ENCODE measurements around the gene SMARCD3.
A peak's percentile ranks its signal among the peaks of the same experiment; 100 is the strongest.

Gene SMARCD3

GRCh38 chr7:151277631-151278030, 29.1 kb upstream of the SMARCD3 start:
- no peak overlapping the region for H3K4me3 ChIP-seq (ENCODE audit: control insufficient read depth, low read depth, low read length)
- no peak for DNase-seq (ENCODE audit: low read depth)
- no peak for TF ChIP-seq CTCF (conservative IDR thresholded peaks at IDR 0.05; ENCODE audit: control insufficient read depth, insufficient read depth, low read depth, low read length)

DNA sequence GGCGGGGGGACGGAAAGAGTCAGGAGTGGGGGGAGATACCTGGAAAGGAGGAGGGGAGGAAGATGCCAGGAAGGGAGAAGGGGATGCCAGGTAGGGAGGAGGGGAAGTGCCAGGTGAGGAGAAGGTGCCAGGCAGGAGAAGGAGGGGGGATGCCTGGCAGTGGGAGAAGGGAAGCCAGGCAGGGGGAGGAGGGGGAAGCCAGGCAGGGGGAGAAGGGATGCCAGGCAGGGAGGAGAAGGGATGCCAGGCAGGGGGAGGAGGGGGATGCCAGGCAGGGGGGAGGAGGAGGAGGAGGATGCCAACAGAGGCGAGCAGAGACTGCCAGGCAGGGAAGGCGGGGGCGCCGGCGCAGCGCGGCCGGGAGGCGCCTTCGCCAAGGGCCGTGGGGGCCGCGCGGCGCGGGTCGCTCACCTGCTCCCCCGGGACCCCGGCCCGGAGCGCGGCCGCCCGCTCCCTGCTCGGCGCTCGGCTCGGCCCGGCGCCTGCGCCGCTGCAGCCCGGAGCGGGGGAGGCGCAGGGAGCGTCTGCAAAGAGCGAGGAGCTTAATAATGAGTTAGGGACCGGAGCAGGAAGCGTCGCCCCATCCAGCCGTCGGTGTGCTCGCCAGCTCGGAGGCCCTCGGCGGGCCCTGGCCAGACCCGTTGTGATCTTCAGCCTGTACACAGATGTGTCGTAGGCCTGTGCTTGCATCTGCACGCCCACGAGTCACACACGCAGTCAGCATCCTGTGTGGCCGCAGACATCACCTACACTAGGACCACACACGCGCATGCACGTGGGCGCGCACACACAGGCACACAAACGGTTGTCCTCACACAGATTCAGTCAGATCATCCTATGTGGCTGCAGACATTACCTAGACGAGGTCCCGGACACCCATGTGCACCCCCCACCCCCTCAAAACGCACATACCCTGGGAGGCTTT, 28.4 kb upstream of the SMARCD3 start:
- peak; percentile 57 for DNase-seq (ENCODE audit: low read depth)
- H3K4me3 ChIP-seq (ENCODE audit: control insufficient read depth, low read depth, low read length): peak overlapping the region; percentile 29
- no peak for TF ChIP-seq CTCF (conservative IDR thresholded peaks at IDR 0.05; ENCODE audit: control insufficient read depth, insufficient read depth, low read depth, low read length)

- TF ChIP-seq CTCF (conservative IDR thresholded peaks at IDR 0.05; ENCODE audit: control insufficient read depth, insufficient read depth, low read depth, low read length): no peak
- no peak overlapping the region for H3K4me3 ChIP-seq (ENCODE audit: control insufficient read depth, low read depth, low read length)
- DNase-seq (ENCODE audit: low read depth): no peak
Observed at GRCh38 chr7:151275813-151276577, 27.5 kb upstream of the SMARCD3 start.

DNA sequence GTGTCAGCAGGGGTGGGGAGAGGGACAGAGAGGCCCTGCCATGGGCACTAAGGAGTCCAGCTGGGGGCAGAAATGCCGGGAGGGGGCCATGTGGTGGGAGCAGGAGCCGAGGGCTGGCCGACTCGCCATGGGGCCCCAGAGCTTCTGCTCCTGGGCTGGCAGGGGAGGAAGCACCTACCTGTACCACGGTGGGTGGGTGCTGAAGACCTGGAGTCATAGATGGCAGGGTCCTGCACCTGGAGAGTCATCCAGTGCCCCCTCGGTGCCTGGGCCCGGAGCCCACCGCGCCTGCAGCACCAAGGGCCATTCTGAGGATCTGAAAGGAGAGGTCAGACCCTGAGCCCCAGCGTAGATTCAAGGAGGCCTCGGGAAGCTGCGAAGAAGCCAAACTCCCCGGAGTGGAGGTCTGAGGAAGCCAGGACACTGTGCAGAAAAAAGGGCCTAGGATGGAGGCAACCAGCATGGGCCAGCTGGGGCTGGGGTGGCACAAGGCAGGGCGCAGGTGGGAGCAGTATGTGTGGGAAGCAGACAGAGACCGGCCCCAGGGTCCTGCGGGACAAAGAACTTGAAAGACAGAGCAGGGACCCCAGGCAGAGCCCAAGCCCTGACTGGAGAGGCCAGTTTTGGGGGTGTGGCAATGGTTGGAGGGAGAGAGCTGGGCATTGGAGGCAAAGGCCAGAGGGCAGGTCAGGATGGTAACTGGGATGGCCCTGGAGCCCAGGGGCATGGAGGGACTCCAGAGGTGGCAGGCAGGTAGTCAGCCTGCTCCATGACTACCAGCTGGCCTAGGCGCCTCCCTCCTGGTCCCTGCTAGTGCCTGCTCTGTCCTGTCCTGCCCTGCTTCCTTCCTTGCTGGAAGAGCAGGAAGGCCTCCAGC, 26.7 kb upstream of the SMARCD3 start:
- TF ChIP-seq CTCF (conservative IDR thresholded peaks at IDR 0.05; ENCODE audit: control insufficient read depth, insufficient read depth, low read depth, low read length): no peak
- DNase-seq (ENCODE audit: low read depth): no peak
- no peak overlapping the region for H3K4me3 ChIP-seq (ENCODE audit: control insufficient read depth, low read depth, low read length)

- TF ChIP-seq CTCF (conservative IDR thresholded peaks at IDR 0.05; ENCODE audit: control insufficient read depth, insufficient read depth, low read depth, low read length): no peak
- H3K4me3 ChIP-seq (ENCODE audit: control insufficient read depth, low read depth, low read length): no peak overlapping the region
- no peak for DNase-seq (ENCODE audit: low read depth)
Observed at GRCh38 chr7:151274396-151274795, 25.9 kb upstream of the SMARCD3 start.

All from fibroblast of mammary gland (primary cell).